ENCODE measurements around the gene IL5.
"Not testable (repeated sequence)": the region's sequence is repeated elsewhere in the genome, so short reads cannot be mapped to it uniquely, and the experiment has no call there.

The IL5 gene

DNA sequence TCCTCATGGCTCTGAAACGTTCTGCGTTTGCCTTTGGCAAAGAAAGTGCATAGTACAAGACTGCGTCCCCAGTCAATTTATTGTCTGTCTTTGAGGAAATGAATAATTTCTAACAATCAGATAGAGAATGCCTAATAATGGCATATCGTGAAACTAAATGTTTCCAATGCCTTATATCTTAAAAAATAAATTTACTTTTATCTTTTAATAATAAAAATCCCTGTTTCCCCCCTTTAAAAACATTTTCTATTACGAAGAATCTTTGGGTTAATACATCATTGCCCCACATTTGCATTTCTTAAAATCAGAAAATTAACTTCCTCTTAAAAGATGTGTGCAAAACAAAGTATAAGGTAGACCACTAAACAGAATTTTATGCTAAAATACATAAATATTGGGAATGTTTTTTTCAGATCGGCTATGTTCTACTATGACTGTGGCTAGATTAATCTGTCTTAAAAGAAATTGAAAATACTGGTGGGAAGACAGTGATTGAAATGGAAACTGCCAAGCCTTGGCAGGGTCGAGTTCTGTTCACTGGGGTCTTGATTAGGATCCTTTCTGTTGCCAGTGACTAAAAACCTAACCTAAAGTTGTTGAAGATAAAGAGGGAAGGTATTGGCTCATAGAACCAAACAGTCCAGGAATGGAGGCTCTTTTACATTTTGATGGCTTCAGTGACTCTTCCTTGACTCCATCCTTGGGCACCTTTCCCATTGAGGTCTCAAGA lies at the start of gene IL5:
TSS of gene IL5 (minus strand) at position 51 of the 730 bp plus-strand sequence. CDS start at position 7, 44 bp downstream.
- no peak for DNase-seq

DNA sequence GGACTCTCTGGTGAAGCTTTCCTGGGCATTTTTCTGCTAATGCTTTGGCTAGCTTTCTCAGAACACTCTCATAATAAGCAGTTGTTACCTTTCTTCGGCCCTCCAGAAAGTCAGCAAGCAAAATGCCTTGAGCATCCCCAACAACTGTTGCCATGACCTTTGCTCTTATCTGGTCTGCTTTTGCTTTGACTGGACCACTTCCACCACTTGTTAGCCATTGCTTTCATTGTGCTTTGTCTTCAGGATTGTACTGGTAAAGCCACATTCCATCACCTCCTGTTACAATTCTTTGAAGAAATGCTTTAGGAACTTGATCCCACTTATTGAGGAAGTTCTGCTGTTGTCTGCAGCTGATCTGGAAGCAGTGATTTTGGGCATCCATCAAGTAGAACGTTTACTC lies 49.2 kb upstream of the IL5 start:
- no peak for DNase-seq

DNA sequence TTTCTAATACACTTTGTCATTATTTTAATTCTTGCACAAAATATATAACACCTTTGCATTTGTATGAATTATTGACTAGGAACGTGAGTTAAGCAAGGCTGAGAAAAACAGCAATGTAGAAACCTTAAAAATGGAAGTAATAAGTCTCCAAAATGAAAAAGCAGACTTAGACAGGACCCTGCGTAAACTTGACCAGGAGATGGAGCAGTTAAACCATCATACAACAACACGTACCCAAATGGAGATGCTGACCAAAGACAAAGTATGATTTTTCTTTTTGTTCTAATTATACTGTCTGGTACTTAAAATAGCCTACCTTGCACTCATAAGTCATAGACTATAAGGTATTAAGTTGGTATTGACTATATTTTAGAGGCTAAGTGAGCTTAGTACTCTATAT lies 47.8 kb upstream of the IL5 start:
- DNase-seq: no peak

DNA sequence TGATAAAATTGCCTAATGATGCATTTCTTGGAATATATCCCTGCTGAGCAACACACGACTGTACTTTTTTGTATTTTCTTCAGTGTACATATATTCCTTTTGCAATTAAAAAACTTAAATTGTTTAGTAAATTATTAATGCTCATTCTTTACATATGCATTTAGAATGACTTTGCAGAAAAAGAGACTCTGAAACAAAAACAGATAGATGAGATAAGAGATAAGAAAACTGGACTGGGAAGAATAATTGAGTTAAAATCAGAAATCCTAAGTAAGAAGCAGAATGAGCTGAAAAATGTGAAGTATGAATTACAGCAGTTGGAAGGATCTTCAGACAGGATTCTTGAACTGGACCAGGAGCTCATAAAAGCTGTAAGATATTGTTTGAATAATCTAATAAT lies 46.1 kb upstream of the IL5 start:
- DNase-seq: no peak

DNA sequence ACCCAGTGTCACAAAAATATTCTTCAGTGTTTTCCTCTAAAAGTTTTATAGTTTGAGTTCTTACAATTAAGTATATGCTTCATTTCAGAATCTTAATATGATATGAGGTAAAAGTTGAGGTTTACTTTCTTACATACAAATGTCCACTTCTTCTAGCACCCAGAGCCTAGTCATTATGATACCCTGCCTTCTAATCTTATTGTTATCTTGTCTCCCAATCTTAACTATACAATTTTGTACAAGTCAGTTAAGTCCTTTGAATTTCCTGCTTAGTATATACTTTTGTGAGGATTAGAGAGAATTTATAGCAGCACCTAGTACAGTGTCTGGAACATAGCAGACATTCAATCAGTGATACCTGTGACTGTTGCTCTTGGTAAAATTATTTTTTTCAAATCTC lies 42.7 kb upstream of the IL5 start:
- DNase-seq: no peak

DNA sequence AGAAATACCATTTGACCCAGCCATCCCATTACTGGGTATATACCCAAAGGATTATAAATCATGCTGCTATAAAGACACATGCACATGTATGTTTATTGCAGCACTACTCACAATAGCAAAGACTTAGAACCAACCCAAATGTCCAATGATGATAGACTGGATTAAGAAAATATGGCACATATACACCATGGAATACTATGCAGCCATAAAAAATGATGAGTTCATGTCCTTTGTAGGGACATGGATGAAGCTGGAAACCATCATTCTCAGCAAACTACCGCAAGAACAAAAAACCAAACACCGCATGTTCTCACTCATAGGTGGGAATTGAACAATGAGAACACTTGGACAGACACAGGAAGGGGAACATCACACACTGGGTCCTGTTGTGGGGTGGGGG lies 41.2 kb upstream of the IL5 start:
- not testable (repeated sequence) for DNase-seq

DNA sequence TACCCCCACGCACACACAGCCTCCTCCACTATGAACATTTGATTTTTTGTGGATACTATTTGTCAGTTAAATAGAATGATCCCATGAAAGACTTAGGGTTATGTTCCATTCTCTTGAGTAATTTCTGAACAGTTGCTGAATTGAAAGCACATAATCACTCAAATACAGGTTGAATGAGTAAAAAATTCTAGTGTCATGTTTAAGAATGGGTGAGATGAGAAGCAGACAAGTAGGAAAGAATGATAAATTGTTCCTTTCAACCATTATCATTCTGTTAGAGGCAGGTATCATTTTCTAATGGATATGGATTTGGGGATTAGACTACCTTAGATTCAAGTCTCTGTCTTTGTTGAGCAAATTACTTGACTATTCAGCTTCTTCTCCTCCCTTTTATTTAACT lies 32.8 kb upstream of the IL5 start:
- DNase-seq: no peak

DNA sequence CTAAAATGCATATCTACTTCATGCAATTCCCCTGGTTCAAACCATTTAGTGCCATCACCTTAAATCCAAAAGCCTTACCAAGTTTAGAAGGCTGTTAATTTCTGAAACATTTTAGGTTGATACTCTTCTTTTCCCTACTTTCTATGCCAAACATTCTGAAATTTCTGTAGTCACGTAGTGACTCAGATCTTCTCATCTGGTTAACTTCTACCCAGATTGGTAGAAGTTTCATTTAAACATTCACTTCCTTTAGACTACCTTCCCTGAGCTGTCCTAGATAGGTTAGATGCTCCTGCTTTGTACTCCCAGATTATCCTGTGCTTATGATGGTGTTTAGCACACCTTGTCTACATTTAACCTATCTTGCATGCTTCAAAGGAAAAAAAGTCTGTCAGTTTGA lies 23.3 kb upstream of the IL5 start:
- DNase-seq: no peak

DNA sequence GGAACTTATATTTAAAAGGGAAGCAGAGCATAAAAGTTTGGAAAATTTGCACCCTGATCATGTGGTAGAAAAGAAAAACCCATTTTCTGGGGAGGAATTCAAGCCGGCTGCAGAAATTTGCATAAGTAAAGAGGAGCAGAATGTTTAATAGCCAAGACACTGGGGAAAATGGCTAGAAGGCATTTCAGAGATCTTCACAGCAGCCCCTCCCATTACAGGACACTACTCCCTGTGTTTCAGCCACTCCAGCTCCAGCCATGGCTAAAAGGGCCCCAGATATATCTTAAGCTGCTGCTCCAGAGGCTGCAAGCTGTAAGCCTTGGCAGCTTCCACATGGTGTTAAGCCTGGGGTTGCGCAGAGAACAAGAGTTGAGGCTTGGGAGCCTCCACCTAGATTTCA lies 21.2 kb upstream of the IL5 start:
- DNase-seq: not testable (repeated sequence)

DNA sequence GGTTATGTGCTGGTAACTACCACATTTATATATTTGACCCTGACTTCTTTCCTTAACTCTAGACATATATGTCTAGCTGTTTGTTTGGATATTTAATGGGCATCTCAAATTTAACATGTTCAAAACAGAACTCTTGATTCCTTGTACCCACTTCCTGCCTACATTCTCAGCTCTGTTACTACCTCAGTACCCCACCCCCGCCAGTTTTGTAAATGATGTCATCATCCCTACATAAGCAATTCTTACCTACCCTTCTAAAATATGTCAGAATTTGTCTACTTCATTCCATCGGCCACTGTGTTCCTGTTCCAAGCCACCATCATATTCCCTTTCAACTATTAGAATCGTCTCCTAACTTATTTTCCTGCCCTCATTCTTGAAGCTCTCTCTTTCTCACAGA lies 18.3 kb upstream of the IL5 start:
- DNase-seq: no peak

DNA sequence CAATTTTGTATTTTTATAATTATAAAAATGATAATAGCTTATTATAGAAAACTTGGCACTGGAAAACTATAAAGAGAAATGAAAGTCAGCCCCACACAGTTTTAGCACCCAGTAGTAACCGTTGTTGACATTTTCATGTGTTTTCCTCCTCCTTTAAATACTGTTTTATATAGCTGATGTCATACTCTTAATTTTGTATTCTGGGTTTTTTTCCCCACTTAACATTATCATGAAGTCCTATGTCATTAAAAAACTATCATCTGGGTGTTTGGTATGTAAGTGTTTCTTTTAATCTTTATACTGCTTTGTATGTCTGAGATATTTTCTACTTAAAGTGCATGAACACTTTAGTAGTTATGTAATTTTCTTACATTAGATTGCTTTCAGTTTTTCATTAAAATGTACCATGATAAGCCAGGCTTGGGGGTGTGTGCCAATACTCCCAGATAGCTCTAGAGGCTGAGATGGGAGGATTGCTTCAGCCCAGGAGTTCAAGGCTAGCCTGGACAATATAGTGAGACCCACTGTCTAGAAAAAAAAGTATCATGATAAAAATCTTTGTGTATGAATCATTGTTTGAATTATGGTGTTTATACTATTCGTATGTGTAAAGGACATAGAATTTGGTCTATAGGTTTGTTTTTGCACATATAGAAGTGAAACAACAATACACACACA lies 16.2 kb upstream of the IL5 start:
- no peak for DNase-seq

DNA sequence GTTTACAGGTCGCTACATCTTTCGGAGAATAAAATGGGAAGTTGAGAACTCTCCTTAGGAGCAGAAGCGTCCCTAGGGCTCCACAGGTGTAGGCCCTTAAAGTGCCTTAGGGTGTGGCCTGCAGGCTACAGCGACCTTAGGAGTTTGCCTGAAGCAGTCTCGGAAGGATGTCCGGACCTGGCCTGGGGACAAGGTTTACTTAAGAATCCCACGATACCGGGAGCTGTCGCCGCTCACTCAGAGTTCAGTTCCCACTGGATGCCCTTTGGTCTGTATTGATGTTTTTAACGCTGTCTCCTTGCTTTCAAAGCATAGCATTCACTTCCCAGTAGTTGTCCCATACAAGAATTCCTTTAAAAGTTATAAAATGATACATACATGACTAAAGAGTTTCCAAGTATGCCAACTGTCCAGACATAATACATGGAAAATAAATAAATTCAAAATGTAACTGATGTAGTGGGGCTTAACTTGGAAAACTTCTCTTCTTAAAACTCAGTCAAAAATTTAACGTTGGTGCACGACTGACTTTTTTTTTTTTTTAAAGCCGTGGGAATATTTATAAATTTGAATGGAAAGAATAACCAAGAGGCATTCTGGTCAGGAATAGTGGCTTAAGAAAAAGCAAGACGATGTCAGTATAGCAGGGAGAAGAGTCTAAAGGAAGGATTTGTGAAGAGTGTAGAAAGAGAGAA lies 14.3 kb upstream of the IL5 start:
- peak; percentile 7 for DNase-seq

DNA sequence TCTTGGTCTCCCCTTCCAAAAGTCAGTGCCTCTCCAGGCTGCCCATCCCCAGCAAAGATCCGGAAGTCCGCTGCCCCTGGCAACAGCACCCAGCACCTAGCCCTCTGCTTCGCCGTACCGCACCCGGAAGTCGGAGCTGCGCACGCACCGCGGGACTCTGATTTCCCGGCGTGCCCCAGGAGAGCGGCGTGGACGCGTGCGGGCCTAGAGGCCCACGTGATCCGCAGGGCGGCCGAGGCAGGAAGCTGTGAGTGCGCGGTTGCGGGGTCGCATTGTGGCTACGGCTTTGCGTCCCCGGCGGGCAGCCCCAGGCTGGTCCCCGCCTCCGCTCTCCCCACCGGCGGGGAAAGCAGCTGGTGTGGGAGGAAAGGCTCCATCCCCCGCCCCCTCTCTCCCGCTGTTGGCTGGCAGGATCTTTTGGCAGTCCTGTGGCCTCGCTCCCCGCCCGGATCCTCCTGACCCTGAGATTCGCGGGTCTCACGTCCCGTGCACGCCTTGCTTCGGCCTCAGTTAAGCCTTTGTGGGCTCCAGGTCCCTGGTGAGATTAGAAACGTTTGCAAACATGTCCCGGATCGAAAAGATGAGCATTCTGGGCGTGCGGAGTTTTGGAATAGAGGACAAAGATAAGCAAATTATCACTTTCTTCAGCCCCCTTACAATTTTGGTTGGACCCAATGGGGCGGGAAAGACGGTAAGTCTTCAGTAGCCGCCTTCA lies 13.6 kb upstream of the IL5 start, which contains the start of gene RAD50:
TSS of gene RAD50 (plus strand) at position 215 of the 715 bp plus-strand sequence. CDS start at position 563, 348 bp downstream.
- DNase-seq: peak; percentile 87

DNA sequence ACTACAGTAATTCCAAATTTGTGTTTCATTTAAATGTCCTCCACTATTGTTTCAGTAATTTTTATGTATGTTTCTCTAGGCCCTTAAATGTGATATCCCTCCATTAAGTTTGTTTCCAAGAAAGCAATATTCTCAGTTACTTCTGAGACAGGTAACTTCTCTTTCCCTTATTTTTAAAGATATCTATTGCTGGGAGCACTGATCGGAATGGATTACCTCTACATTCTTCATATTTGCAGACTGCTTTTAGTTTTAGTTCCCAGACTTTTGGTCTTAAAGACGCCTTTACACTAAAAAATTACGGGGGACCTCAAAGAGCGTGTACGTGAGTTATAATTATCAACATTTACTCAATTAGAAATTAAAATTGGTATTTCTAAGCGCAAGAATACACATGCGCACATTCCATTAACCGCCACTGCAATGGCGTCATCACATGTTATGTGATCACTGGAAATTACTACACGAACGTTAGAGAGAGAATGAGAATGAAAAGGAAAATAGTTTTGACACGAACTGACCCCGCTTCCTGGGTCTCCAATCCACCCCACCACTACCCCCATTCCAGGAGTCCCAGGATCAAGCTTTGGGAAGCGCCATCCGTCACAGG lies 12.9 kb upstream of the IL5 start:
- peak; percentile 6 for DNase-seq

DNA sequence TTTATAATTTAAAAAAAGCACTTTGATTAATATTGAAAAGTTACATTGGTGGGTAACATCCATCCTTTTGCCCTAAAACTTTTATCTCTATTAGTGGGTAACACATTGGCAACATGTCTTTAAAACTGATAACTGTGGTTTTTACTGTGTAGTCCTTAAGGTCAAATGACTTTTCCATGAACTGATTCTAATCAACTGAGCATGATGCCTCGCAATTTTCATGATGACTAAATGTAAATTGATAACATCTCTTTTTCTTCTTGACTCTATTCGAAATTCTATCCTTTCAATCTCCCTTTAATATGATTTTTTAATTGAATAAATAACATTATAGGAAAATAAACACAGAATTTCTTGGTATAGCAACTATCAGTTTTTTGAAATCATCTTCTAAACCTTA lies 6.3 kb upstream of the IL5 start:
- DNase-seq: no peak

DNA sequence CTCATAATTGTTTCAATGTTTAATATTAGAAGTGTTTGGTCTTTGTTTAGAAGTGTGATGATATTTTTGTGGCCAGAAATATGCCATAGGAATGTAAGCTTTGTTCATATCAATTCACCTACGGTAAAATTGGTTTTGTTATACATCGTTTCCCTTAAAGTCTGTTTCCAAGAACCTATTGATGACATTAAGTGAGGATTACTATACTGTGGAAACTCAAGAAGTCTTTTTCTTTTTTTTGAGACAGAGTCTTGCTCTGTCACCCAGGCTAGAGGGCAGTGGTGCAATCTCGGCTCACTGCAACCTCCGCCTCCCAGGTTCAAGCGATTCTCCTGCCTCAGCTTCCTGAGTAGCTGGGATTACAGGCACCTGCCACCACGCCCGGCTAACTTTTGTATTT lies 5.5 kb upstream of the IL5 start:
- not testable (repeated sequence) for DNase-seq

DNA sequence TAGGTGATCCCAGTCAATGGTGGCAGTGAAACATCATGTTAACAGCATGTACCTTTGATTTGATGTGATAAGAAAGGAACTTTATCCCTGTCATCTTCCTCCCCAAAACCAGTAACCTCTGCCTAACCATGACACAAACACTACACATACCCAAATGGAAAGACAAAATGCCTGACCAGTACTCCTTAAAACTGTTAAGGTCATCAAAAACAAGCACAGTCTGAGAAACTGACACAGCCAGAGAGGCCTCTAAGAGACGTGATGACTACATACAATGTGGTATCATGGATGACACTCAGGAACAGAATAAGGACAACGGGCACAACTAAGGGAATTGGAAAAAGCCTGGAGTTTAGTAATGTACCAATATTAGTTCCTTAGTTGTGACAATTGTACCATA lies 3.9 kb upstream of the IL5 start:
- DNase-seq: no peak

DNA sequence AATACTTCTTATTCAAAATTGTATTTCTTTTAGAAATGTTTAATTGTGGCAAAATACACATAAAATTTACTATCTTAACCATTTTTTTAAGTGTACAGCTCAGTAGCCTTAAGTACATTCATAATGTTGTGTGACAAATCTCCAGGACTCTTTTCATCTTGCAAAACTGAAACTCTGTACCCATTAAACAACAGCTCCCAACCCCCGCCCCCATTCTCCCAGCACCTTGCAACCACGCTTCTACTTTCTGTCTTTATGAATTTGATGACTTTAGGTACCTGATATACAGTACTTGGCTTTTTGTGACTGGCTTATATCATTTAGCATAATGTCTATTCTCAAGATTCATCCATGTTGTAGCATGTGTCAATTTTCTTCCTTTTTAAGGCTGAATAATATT lies 2.8 kb upstream of the IL5 start:
- DNase-seq: no peak

DNA sequence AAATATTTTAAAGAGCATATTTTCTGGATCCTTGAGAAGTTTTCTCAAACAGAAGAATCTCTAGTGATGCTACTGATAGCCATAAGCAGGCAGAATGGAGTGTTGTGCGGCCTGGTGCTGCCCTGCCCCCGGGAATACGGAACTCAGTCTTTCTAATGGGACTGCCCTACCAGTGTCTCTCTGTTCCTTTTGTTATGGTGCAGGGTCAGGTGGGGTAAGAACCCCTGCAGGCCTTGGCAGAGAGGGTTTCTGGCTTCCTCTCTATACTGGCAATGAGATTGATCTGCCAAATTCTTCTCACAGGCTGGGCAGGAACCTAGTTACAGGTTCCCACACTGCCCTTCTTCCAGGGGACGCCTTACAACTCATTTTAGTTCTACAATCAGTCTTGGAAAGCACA lies 2.6 kb downstream of the IL5 start:
- no peak for DNase-seq

DNA sequence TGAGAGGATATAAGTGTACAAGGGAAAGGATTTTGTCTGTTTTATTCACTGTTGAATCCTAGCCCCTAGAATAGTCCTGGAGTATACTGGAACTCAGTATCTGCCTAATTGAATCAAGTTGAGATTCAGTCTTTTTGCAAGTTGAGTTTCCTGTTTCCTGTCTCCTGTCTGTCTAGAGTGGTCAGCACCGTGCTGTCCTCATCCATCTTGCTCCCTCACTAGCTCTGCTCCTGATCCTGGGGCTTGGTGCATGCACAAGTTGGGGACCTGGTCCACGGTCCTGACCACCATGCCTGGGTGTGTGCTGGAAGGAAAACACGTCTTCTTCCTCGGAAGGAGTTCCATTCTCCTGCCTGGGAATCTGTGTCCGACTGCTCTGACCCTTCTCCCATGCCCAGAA lies 3.2 kb downstream of the IL5 start:
- DNase-seq: no peak

DNA sequence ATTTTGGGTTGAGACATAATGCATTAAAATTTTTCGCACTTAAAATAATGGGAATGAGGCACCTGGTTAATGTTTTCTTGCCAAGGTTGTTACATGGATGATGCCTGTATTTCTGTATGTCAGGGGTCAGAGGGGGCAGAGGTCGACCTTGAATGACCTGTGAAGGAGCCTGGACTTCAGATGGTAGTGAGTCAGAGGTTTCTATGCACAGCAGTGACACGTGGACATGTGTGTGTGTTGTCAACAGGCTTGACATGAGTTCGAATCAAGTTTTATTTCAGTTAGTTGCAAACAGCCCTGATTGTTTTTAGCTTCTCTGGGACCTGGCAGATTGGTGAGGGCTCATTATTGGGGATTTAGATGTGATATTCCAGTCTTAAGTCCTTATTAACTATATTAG lies 3.6 kb downstream of the IL5 start:
- no peak for DNase-seq

DNA sequence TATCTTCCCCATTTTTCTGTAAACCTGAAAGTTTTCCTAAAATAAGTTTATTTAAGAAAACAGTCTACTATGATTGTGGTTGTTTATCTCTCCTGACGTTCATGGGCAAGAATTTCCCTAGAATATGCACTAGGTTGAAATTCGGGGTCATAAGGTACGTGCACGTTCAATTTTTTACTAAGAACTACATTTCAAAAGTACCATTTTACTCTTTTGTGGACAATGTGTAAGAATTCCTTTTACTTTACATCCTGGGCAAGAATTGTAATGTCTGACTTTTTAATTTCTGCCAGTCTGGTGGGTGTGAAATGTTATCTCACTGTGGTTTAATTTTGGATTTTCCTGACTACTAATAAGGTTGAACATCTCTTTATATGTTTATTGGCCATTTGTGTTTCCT lies 12.4 kb downstream of the IL5 start:
- DNase-seq: no peak

All from activated CD4-positive, alpha-beta T cell treated with anti-CD3 and anti-CD28 coated beads, Interleukin-2, amount 50 U/mL, for 1 hour (primary cell).